ENCODE data around the gene PHTF2.
A peak's percentile ranks its signal among the peaks of the same experiment; 100 is the strongest.

- TF ChIP-seq, protein P1, sequence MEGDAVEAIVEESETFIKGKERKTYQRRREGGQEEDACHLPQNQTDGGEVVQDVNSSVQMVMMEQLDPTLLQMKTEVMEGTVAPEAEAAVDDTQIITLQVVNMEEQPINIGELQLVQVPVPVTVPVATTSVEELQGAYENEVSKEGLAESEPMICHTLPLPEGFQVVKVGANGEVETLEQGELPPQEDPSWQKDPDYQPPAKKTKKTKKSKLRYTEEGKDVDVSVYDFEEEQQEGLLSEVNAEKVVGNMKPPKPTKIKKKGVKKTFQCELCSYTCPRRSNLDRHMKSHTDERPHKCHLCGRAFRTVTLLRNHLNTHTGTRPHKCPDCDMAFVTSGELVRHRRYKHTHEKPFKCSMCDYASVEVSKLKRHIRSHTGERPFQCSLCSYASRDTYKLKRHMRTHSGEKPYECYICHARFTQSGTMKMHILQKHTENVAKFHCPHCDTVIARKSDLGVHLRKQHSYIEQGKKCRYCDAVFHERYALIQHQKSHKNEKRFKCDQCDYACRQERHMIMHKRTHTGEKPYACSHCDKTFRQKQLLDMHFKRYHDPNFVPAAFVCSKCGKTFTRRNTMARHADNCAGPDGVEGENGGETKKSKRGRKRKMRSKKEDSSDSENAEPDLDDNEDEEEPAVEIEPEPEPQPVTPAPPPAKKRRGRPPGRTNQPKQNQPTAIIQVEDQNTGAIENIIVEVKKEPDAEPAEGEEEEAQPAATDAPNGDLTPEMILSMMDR (IDR thresholded peaks at IDR 0.05), result peak; percentile 41 to 77 (median 49)
- TF ChIP-seq POLR2A (IDR thresholded peaks at IDR 0.05), result peak; percentile 84
- peak; percentile 18 for TF ChIP-seq EP300 (IDR thresholded peaks at IDR 0.05; ENCODE audit: low read depth)
- TF ChIP-seq POLR2AphosphoS5 (IDR thresholded peaks at IDR 0.05), result peak; percentile 91 to 96 (median 93)
Measured at GRCh38 chr7:77798394-77799077, at the start of gene PHTF2, which contains the start of gene TMEM60.

Data from transverse colon (tissue), 4 donors.